NCI-H226 (cell line): ENCODE measurements around the gene WDR45B.

Source experiments
- DNase-seq: peaks from one replicate; pipeline ENCODE4 v3.0.0-alpha.2; 2015

WDR45B gene

GRCh38 chr17:82619641-82620040 lies 28.6 kb downstream of the WDR45B start:
- DNase-seq, result no peak

GRCh38 chr17:82619211-82619610 lies 29.0 kb downstream of the WDR45B start:
- no peak for DNase-seq

GRCh38 chr17:82616021-82616711 lies 32.1 kb downstream of the WDR45B start:
- DNase-seq, result no peak

GRCh38 chr17:82615084-82616020 lies 32.9 kb downstream of the WDR45B start:
- no peak for DNase-seq

- DNase-seq, result no peak
Measured at GRCh38 chr17:82614095-82614631, 34.1 kb downstream of the WDR45B start.

GRCh38 chr17:82613283-82614094 lies 34.8 kb downstream of the WDR45B start:
- peak; percentile 38 for DNase-seq

- peak; percentile 74 for DNase-seq
Measured at GRCh38 chr17:82611140-82612058, 36.8 kb downstream of the WDR45B start.

GRCh38 chr17:82609655-82610054 lies 38.6 kb downstream of the WDR45B start:
- DNase-seq, result no peak

GRCh38 chr17:82608816-82609215 lies 39.4 kb downstream of the WDR45B start:
- no peak for DNase-seq

- no peak for DNase-seq
Measured at GRCh38 chr17:82605939-82606600, 42.2 kb downstream of the WDR45B start.

- no peak for DNase-seq
Measured at GRCh38 chr17:82604532-82604931, 43.7 kb downstream of the WDR45B start.

GRCh38 chr17:82603981-82604448 lies 44.2 kb downstream of the WDR45B start:
- DNase-seq, result no peak

GRCh38 chr17:82602986-82603710 lies 45.1 kb downstream of the WDR45B start:
- no peak for DNase-seq

GRCh38 chr17:82602487-82602886 lies 45.8 kb downstream of the WDR45B start:
- DNase-seq, result no peak

- DNase-seq, result no peak
Measured at GRCh38 chr17:82601447-82602000, 46.7 kb downstream of the WDR45B start.

- DNase-seq, result no peak
Measured at GRCh38 chr17:82600731-82601446, 47.4 kb downstream of the WDR45B start.

- no peak for DNase-seq
Measured at GRCh38 chr17:82599674-82600661, 48.3 kb downstream of the WDR45B start.
